CD4-positive, alpha-beta T cell treated with Interleukin-12 subunit alpha and Interleukin-12 subunit beta, for 1 hour (primary cell): ENCODE results near the gene EML4.
A peak's percentile ranks its signal among the peaks of the same experiment; 100 is the strongest.

Source experiments
- DNase-seq: peaks from one replicate; pipeline ENCODE4 v3.0.0-alpha.2; 2020

EML4 gene

GRCh38 chr2:42196403-42197267, 27.5 kb downstream of the EML4 start:
- DNase-seq: peak; percentile 71

GRCh38 chr2:42197792-42198191, 28.6 kb downstream of the EML4 start:
- no peak for DNase-seq

GRCh38 chr2:42198466-42198865, 29.3 kb downstream of the EML4 start:
- DNase-seq: no peak

GRCh38 chr2:42199002-42199401, 29.8 kb downstream of the EML4 start:
- no peak for DNase-seq

GRCh38 chr2:42199626-42200025, 30.5 kb downstream of the EML4 start:
- no peak for DNase-seq

- DNase-seq: no peak
Measured at GRCh38 chr2:42200926-42201855, 32.0 kb downstream of the EML4 start.

- DNase-seq: no peak
Measured at GRCh38 chr2:42202634-42203008, 33.5 kb downstream of the EML4 start.

- no peak for DNase-seq
Measured at GRCh38 chr2:42203792-42204191, 34.6 kb downstream of the EML4 start.

GRCh38 chr2:42205337-42205736, 36.2 kb downstream of the EML4 start:
- no peak for DNase-seq

GRCh38 chr2:42207826-42208225, 38.7 kb downstream of the EML4 start:
- no peak for DNase-seq

GRCh38 chr2:42210203-42210602, 41.0 kb downstream of the EML4 start:
- DNase-seq: no peak

- DNase-seq: no peak
Measured at GRCh38 chr2:42211291-42211690, 42.1 kb downstream of the EML4 start.

GRCh38 chr2:42214669-42215068, 45.5 kb downstream of the EML4 start:
- no peak for DNase-seq

GRCh38 chr2:42216694-42217093, 47.5 kb downstream of the EML4 start:
- DNase-seq: no peak

GRCh38 chr2:42217307-42217706, 48.2 kb downstream of the EML4 start:
- no peak for DNase-seq

GRCh38 chr2:42217914-42218313, 48.8 kb downstream of the EML4 start:
- DNase-seq: no peak

GRCh38 chr2:42218712-42219111, 49.6 kb downstream of the EML4 start:
- no peak for DNase-seq

GRCh38 chr2:42219160-42219559, 50.0 kb downstream of the EML4 start:
- no peak for DNase-seq

GRCh38 chr2:42220566-42220965, 51.4 kb downstream of the EML4 start:
- no peak for DNase-seq

- no peak for DNase-seq
Measured at GRCh38 chr2:42223067-42223854, 54.1 kb downstream of the EML4 start.

GRCh38 chr2:42223855-42224268, 54.7 kb downstream of the EML4 start:
- DNase-seq: no peak

- DNase-seq: no peak
Measured at GRCh38 chr2:42224422-42225067, 55.4 kb downstream of the EML4 start.

- DNase-seq: no peak
Measured at GRCh38 chr2:42225573-42225972, 56.4 kb downstream of the EML4 start.
